ENCODE results near the gene ZNRF4. TPM values are rescaled to one million over a fixed set of nuclear protein-coding genes. Genes with fewer than 3 reads are reported as not detected.

Gene ZNRF4
- total and polyA plus RNA-seq, 9 of the 15 experiments (the other 6 are each of a cell fraction or from before 2014, with no cell fraction given) = not detected

GRCh38 chr19:5434351-5434917, 20.8 kb upstream of the ZNRF4 start (continued):
- TF ChIP-seq ZNF253 (CRISPR knock-in tag; conservative IDR thresholded peaks at IDR 0.05) (no peak), ZNF274 (IDR thresholded peaks at IDR 0.05; ENCODE audit: borderline replicate concordance, low read depth, low read length) (no peak), SMARCB1 (IDR thresholded peaks at IDR 0.05; ENCODE audit: insufficient read length, low read depth) (no peak), SUPT5H (IDR thresholded peaks at IDR 0.05) (peak; percentile 77), MAZ (CRISPR knock-in tag; conservative IDR thresholded peaks at IDR 0.05 in 1 of 2, IDR thresholded peaks at IDR 0.05 in 1 of 2) (peak in 1 of 2 experiments; percentile 43; a peak in 1 of 4 replicates)

DNA sequence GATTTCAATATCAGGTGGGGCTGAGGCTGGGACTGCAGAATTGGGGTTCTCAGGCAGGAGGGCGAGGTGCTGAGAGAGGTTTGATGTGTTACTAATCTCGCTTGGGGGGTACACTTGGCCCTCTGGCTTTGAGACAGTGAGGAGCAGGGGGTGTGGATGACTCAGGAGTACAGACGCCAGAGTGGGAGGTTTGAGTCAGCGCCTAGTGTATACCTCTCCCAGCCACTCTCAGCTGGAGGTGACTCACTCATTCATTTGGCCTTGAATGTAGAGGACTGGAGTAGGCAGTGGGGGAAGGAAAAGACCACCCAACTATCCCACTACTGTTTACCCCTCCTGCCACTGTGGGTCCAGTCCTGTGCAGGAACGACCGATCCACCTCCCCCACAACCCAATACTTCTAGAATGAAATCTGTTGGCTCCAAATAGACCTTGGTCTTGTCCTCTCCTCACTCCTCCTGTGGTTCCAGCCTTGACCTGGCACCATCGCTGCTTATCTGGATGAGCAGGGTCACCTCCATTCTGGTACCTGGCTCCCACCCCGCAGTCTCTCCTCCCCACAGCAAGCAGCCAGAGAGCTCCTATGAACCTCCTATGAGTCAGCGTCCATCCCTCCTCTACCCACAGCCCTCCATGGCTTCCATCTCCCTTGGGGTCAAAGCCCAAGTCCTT, 20.1 kb upstream of the ZNRF4 start:
- H3K4me2 ChIP-seq (ENCODE audit: insufficient read depth, low read length) = peak overlapping the region; percentile 20
- ChIA-PET CTCF (ENCODE audit: low intra/inter-chr PET ratio) (interaction anchor here (0.6 kb wide), 1 partner anchor 584 kb away, joined by 4 read pairs; no protein-coding TSS in a partner anchor), POLR2A (interaction anchor here (0.7 to 1.3 kb wide), 4 partner anchors 9 to 126 kb away, joined by 3 to 5 read pairs (median 4); no protein-coding TSS in a partner anchor)
- H3K9me3 ChIP-seq (replicated peaks; ENCODE audit: control insufficient read depth, insufficient read depth, low read depth, low read length) = no peaks in the 10 kb centered on the region
- H3K27me3 ChIP-seq (ENCODE audit: control insufficient read depth in 2 of 2, insufficient read depth in 2 of 2, low read length in 2 of 2) = no peaks in the 10 kb centered on the region
- 8% methylated on average over 9 of the region's 9 CpGs for WGBS (ENCODE audit: insufficient coverage, low coverage, missing lambda C conversion rate)
- no TSS peak for BruUV-seq (replicated peaks)
- intact Hi-C loops (cut with micrococcal nuclease) (no loop called here), in situ Hi-C loops (cut with MboI) (no loop called here)
- FAIRE-seq (peak; percentile 98), ATAC-seq (peak; percentile 78), DNase-seq (ENCODE audit: extremely low read depth in 1 of 4, low spot score in 3 of 4) (peak; percentile 71 to 83 (median 76))
- H3K4me3 ChIP-seq = no peak overlapping the region
- peaks cover 23 to 34% of the 10 kb centered on the region in 2 experiments for H3K4me1 ChIP-seq (replicated peaks in 1 of 2; ENCODE audit: control insufficient read depth in 2 of 2, insufficient read depth in 2 of 2, low read length in 2 of 2)
- peak overlapping the region in 1 of 2 experiments; percentile 41; a peak in 2 of 4 replicates for H3K9ac ChIP-seq (ENCODE audit: insufficient read depth in 1 of 2, low read depth in 2 of 2, low read length in 2 of 2)
- peak overlapping the region; percentile 57 for H2AFZ ChIP-seq (ENCODE audit: low read depth, low read length)
- no peaks in the 10 kb centered on the region for H3K79me2 ChIP-seq (ENCODE audit: control insufficient read depth, insufficient read depth, low read length)
- H3K9me1 ChIP-seq (ENCODE audit: control insufficient read depth, insufficient read depth, low read length) = peaks cover 4% of the 10 kb centered on the region
- peak overlapping the region; percentile 81 for H3K27ac ChIP-seq (ENCODE audit: extremely low read depth, low read depth, low read length)
- H3K36me3 ChIP-seq (ENCODE audit: control insufficient read depth, insufficient read depth, low read length) = no peaks in the 10 kb centered on the region
- no peaks in the 10 kb centered on the region for H4K20me1 ChIP-seq (replicated peaks; ENCODE audit: control insufficient read depth, insufficient read depth, low read length)
- TF ChIP-seq ZKSCAN8 (CRISPR knock-in tag; IDR thresholded peaks at IDR 0.05) = peak; percentile 98
- TF ChIP-seq BCOR (IDR thresholded peaks at IDR 0.05) = no peak
- TF ChIP-seq TAF9B (IDR thresholded peaks at IDR 0.05; ENCODE audit: partially characterized antibody) = peak; percentile 69
- no peak for TF ChIP-seq POLR2A (conservative IDR thresholded peaks at IDR 0.05)
- TF ChIP-seq MTA3 (IDR thresholded peaks at IDR 0.05; ENCODE audit: borderline replicate concordance) = no peak
- TF ChIP-seq EP400 (IDR thresholded peaks at IDR 0.05) = no peak
- TF ChIP-seq RBM25 (IDR thresholded peaks at IDR 0.05; ENCODE audit: low read depth, low read length, severe bottlenecking) = peak; percentile 10
- 0 out of 2 replicates have a peak, but pooled peaks have one; percentile 8 for TF ChIP-seq CREM (IDR thresholded peaks at IDR 0.05; ENCODE audit: low read depth)
- TF ChIP-seq ARID3B (CRISPR knock-in tag; IDR thresholded peaks at IDR 0.05; ENCODE audit: borderline replicate concordance) = no peak
- TF ChIP-seq HDAC8 (tag; IDR thresholded peaks at IDR 0.05) = no peak
- no peak for TF ChIP-seq ZNF324 (CRISPR knock-in tag; IDR thresholded peaks at IDR 0.05)
- TF ChIP-seq JUND (IDR thresholded peaks at IDR 0.05; ENCODE audit: borderline replicate concordance, low read depth, low read length) = peak; percentile 93
- peak; percentile 96 for TF ChIP-seq JUND (tag; IDR thresholded peaks at IDR 0.05; ENCODE audit: borderline replicate concordance, low read depth, low read length)
- TF ChIP-seq FOSL1 (tag; conservative IDR thresholded peaks at IDR 0.05) = peak; percentile 75
- TF ChIP-seq POLR2H (tag; IDR thresholded peaks at IDR 0.05; ENCODE audit: low read depth) = no peak
